ENCODE data around the gene PPIG. TPM values are rescaled to one million over a fixed set of nuclear protein-coding genes. Genes with fewer than 3 reads are reported as not detected.

PPIG gene
- total RNA-seq, 4 donors from 2014 or later = 29.0 to 48.0 (median 31.1) TPM

DNA sequence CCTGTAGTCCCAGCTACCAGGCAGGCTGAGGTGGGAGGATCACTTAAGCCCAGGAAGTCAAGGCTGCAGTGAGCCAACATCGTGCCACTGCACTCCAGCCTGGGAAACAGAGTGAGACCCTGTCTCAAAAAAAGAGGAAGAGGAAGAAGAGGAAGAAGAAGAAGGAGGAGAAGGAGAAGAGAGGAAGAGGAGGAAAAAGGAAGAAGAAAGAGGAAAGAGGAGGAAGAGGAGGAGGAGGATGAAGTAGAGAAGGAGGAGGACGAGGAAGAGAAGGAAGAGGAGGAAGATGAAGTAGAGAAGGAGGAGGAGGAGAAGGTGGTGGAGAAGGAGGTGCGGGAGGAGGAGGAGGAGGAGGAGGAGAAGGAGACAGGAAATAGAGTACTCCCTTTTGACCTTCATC is 72.0 kb downstream of the PPIG start:
- DNase-seq (ENCODE audit: low spot score in 2 of 2) = no peak

DNA sequence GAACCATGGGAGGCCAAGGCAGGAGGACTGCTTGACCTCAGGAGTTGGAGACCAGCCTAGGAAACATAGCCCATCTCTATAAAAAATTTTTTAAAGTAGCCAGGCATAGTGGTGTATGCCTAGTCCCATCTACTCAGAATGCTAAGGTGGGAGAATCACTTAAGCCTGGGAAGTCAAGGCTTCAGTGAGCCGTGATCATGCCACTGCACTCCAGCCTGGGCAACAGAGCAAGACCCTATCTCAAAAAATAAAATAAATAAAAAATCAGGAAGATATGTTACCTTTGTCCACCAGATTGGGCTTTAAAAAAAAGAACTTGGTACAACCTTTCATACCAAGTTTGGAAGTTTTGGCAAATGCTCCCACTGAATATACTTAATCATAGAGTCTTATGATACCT is 74.7 kb downstream of the PPIG start:
- no peaks in the 10 kb centered on the region for H3K27me3 ChIP-seq
- WGBS = 96% methylated on average over 1 of the region's 1 CpG

More for the DNA sequence above, 72.0 kb downstream of the PPIG start:
- peaks cover 3% of the 10 kb centered on the region for H3K27me3 ChIP-seq
- H3K4me1 ChIP-seq = no peaks in the 10 kb centered on the region
- H3K4me3 ChIP-seq = no peak overlapping the region
- WGBS = 75% methylated on average over 3 of the region's 3 CpGs
- TF ChIP-seq EP300 (IDR thresholded peaks at IDR 0.05) = no peak
- no peak for TF ChIP-seq POLR2AphosphoS5 (IDR thresholded peaks at IDR 0.05)
- TF ChIP-seq, protein P1, sequence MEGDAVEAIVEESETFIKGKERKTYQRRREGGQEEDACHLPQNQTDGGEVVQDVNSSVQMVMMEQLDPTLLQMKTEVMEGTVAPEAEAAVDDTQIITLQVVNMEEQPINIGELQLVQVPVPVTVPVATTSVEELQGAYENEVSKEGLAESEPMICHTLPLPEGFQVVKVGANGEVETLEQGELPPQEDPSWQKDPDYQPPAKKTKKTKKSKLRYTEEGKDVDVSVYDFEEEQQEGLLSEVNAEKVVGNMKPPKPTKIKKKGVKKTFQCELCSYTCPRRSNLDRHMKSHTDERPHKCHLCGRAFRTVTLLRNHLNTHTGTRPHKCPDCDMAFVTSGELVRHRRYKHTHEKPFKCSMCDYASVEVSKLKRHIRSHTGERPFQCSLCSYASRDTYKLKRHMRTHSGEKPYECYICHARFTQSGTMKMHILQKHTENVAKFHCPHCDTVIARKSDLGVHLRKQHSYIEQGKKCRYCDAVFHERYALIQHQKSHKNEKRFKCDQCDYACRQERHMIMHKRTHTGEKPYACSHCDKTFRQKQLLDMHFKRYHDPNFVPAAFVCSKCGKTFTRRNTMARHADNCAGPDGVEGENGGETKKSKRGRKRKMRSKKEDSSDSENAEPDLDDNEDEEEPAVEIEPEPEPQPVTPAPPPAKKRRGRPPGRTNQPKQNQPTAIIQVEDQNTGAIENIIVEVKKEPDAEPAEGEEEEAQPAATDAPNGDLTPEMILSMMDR (IDR thresholded peaks at IDR 0.05) = no peak
- TF ChIP-seq POLR2A (IDR thresholded peaks at IDR 0.05) = no peak
- no peaks in the 10 kb centered on the region for H3K36me3 ChIP-seq
- H3K27ac ChIP-seq = no peak overlapping the region
- no peaks in the 10 kb centered on the region for H3K9me3 ChIP-seq

DNA sequence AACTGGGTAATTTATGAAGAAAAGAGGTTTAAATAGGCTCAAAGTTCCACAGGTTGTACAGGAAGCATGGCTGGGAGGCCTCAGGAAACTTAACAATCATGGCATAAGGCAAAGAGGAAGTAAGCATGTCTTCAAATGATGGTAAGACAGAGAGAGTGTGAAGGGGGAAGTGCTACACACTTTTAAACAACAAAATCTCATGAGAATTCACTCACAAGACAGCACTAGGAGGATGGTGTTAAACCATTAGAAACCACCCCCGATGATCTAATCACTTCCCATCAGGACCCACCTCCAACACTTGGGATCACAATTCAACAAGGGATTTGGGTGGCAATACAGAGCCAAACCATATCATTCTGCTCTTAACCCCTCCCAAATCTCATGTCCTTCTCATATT is 75.2 kb downstream of the PPIG start:
- Histone ChIP-seq H3K27me3 (no peaks in the 10 kb centered on the region), H3K4me3 (no peak overlapping the region), H3K9me3 (no peaks in the 10 kb centered on the region), H3K27ac (no peak overlapping the region), H3K36me3 (no peaks in the 10 kb centered on the region), H3K4me1 (no peaks in the 10 kb centered on the region)
- no peak for DNase-seq (ENCODE audit: low spot score in 2 of 2)
- 89% methylated on average over 1 of the region's 1 CpG for WGBS
- TF ChIP-seq, protein P1 (IDR thresholded peaks at IDR 0.05) = no peak
- no peak for TF ChIP-seq POLR2AphosphoS5 (IDR thresholded peaks at IDR 0.05)
- no peak for TF ChIP-seq EP300 (IDR thresholded peaks at IDR 0.05)
- no peak for TF ChIP-seq POLR2A (IDR thresholded peaks at IDR 0.05)

More for the DNA sequence above, 74.7 kb downstream of the PPIG start:
- H3K27ac ChIP-seq = no peak overlapping the region
- no peaks in the 10 kb centered on the region for H3K9me3 ChIP-seq
- DNase-seq (ENCODE audit: low spot score in 2 of 2) = no peak
- H3K4me1 ChIP-seq = no peaks in the 10 kb centered on the region
- H3K4me3 ChIP-seq = no peak overlapping the region
- no peak for TF ChIP-seq EP300 (IDR thresholded peaks at IDR 0.05)
- TF ChIP-seq POLR2AphosphoS5 (IDR thresholded peaks at IDR 0.05) = no peak
- no peak for TF ChIP-seq POLR2A (IDR thresholded peaks at IDR 0.05)
- TF ChIP-seq, protein P1 (IDR thresholded peaks at IDR 0.05) = no peak
- no peaks in the 10 kb centered on the region for H3K36me3 ChIP-seq

DNA sequence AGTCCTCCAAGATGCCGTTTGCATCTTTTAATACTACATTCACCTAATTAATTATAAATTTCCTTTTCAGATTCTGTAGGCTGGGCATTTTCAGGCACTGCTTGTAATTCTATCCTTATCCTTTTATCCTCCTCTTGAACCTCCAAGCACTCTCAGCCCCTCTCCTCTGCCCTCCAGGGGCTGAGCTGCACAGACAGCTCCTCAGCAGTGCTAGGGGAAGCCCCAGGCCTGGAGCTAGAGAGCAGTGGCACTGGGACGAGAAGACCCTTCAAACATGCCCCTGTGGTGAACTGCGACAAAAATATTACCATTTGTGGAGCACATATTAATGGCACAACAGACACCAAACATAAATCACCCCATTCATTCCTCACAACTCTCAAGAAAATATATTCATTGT is 77.1 kb downstream of the PPIG start:
- Histone ChIP-seq H3K36me3 (no peaks in the 10 kb centered on the region), H3K27ac (no peak overlapping the region), H3K27me3 (no peaks in the 10 kb centered on the region), H3K4me3 (no peak overlapping the region), H3K9me3 (no peaks in the 10 kb centered on the region), H3K4me1 (no peaks in the 10 kb centered on the region)
- TF ChIP-seq POLR2AphosphoS5 (IDR thresholded peaks at IDR 0.05) (no peak), POLR2A (IDR thresholded peaks at IDR 0.05) (no peak)
- 45% methylated on average over 3 of the region's 3 CpGs for WGBS
- DNase-seq (ENCODE audit: low spot score in 2 of 2) = no peak

DNA sequence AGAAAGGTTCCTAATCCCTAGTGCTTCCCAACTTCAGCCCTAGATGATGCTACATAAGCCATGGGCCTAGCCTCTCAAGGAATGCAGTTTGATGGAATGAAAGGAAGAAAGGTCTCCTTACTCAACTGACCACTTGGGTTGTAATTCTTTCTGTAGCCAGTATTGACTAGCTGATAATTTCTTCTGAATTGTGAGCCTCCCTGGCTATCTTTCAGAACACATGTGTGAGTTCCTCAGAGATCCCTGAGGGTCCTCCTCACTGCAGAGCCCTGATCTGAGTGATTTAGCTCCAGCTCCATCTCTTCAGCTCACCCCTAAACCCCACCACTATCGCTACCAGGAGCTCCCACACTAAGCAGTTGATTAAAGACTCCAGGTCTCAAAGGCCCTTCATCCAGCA is 78.6 kb downstream of the PPIG start:
- Histone ChIP-seq H3K27me3 (no peaks in the 10 kb centered on the region), H3K27ac (no peak overlapping the region), H3K4me1 (no peaks in the 10 kb centered on the region), H3K4me3 (no peak overlapping the region), H3K36me3 (no peaks in the 10 kb centered on the region), H3K9me3 (no peaks in the 10 kb centered on the region)
- 100% methylated on average over 1 of the region's 1 CpG for WGBS
- DNase-seq (ENCODE audit: low spot score in 2 of 2) = no peak
- TF ChIP-seq POLR2A (IDR thresholded peaks at IDR 0.05) = no peak
- TF ChIP-seq POLR2AphosphoS5 (IDR thresholded peaks at IDR 0.05) = no peak
- TF ChIP-seq, protein P1 (IDR thresholded peaks at IDR 0.05) = no peak
- TF ChIP-seq EP300 (IDR thresholded peaks at IDR 0.05) = no peak

DNA sequence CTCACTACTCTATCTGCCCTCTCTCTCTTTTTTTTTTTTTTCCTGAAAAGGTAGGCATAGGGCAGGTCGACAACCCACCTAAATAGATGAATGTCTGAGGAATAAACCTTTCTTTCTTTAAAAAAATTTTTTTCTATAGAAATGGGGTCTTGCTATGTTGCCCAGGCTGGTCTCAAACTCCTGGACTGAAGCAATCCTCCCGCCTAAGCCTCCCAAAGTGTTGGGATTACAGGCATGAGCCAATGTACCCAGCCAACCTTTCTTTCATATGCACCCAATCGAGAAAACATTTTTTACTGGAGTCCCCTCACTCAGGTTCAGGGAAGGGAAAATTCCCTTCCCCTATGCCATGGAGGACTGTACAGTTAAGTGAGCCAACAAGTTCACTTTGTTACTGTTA is 79.1 kb downstream of the PPIG start:
- Histone ChIP-seq H3K27ac (no peak overlapping the region), H3K4me3 (no peak overlapping the region), H3K27me3 (no peaks in the 10 kb centered on the region), H3K36me3 (no peaks in the 10 kb centered on the region), H3K4me1 (no peaks in the 10 kb centered on the region), H3K9me3 (no peaks in the 10 kb centered on the region)
- DNase-seq (ENCODE audit: low spot score in 2 of 2) = no peak
- no peak for TF ChIP-seq POLR2AphosphoS5 (IDR thresholded peaks at IDR 0.05)
- 94% methylated on average over 3 of the region's 3 CpGs for WGBS

All from suprapubic skin (tissue), 4 donors.